ENCODE data around the gene CHMP3. TPM values are rescaled to one million over a fixed set of nuclear protein-coding genes. Genes with fewer than 3 reads are reported as not detected.

The CHMP3 gene
- total and polyA plus RNA-seq, 2 donors from 2014 or later = 123 to 162 TPM

DNA sequence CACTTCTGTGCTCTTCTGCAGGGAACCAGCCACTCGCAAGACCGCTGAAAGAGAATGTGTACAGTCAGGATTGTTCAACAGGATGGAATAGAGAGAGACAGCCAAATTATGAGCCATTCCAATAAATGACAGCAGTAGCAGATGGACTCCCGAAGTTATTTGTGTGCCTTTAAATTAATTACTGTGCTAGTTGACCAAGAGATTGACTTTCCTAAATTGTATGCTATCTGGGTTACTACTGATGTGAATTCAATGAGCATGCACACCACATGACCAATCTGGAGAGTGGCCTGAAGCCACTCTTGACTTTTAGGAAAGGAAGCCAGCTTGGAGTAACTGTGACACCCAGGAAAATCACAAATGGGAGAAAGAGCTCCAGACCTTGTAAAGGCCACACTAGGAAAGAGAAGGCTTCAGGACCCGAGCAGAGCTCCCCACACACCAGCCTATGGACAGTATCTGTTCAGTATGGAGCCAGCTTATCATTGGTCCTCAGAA lies 52.8 kb downstream of the CHMP3 start:
- intact Hi-C loops (cut with DNase I) = no loop called here
- Histone ChIP-seq H3K9me3 (ENCODE audit: control insufficient read depth in 2 of 3, insufficient read depth in 1 of 3, low read length in 3 of 3) (no peaks in the 10 kb centered on the region), H3K4me3 (ENCODE audit: low read length in 3 of 3) (no peak overlapping the region), H3K27ac (ENCODE audit: low read depth in 2 of 2, low read length in 2 of 2) (no peak overlapping the region), H3K9ac (ENCODE audit: low read length in 3 of 3) (no peak overlapping the region), H3K27me3 (ENCODE audit: control insufficient read depth, insufficient read depth, low read length) (no peaks in the 10 kb centered on the region), H3K4me1 (ENCODE audit: control insufficient read depth in 2 of 3, insufficient read depth in 2 of 3, low read depth in 1 of 3, low read length in 3 of 3) (no peaks in the 10 kb centered on the region), H3K36me3 (ENCODE audit: control insufficient read depth in 2 of 3, insufficient read depth in 3 of 3, low read length in 3 of 3) (peaks cover 0 to 30% (median 17%) of the 10 kb centered on the region in 3 donors)
- DNase-seq = no peak
- TF ChIP-seq, protein P1, sequence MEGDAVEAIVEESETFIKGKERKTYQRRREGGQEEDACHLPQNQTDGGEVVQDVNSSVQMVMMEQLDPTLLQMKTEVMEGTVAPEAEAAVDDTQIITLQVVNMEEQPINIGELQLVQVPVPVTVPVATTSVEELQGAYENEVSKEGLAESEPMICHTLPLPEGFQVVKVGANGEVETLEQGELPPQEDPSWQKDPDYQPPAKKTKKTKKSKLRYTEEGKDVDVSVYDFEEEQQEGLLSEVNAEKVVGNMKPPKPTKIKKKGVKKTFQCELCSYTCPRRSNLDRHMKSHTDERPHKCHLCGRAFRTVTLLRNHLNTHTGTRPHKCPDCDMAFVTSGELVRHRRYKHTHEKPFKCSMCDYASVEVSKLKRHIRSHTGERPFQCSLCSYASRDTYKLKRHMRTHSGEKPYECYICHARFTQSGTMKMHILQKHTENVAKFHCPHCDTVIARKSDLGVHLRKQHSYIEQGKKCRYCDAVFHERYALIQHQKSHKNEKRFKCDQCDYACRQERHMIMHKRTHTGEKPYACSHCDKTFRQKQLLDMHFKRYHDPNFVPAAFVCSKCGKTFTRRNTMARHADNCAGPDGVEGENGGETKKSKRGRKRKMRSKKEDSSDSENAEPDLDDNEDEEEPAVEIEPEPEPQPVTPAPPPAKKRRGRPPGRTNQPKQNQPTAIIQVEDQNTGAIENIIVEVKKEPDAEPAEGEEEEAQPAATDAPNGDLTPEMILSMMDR (IDR thresholded peaks at IDR 0.05; ENCODE audit: borderline replicate concordance, extremely low read depth, insufficient read depth) = no peak
- no peak for FAIRE-seq

DNA sequence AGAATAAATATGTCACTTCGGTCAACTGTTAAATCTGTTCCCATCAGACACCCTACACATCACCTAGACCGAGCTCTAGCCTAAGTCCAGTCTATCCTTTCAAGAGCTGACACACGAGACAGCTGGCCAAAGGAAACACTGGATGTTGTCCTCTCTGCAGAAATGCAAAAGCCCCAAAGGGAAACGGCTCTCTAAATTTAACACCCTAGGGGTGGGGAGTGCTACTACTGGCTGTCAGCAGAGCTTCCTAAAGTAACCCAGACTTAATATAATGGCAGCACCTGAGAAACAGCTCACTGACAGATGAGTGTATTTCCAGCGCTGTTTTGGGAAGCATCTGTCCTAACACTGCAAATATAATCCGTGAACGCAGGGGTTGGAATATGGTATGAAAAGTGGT lies 55.6 kb downstream of the CHMP3 start:
- Histone ChIP-seq H3K27me3 (ENCODE audit: control insufficient read depth, insufficient read depth, low read length) (no peaks in the 10 kb centered on the region), H3K4me1 (ENCODE audit: control insufficient read depth in 2 of 3, insufficient read depth in 2 of 3, low read depth in 1 of 3, low read length in 3 of 3) (no peaks in the 10 kb centered on the region), H3K27ac (ENCODE audit: low read depth in 2 of 2, low read length in 2 of 2) (no peak overlapping the region), H3K9me3 (ENCODE audit: control insufficient read depth in 2 of 3, insufficient read depth in 1 of 3, low read length in 3 of 3) (no peaks in the 10 kb centered on the region), H3K9ac (ENCODE audit: low read length in 3 of 3) (no peak overlapping the region), H3K36me3 (ENCODE audit: control insufficient read depth in 2 of 3, insufficient read depth in 3 of 3, low read length in 3 of 3) (peaks cover 0 to 39% (median 24%) of the 10 kb centered on the region in 3 donors), H3K4me3 (ENCODE audit: low read length in 3 of 3) (no peak overlapping the region)
- intact Hi-C loops (cut with DNase I) = no loop called here
- DNase-seq (no peak), FAIRE-seq (no peak)
- TF ChIP-seq, protein P1 (IDR thresholded peaks at IDR 0.05; ENCODE audit: borderline replicate concordance, extremely low read depth, insufficient read depth) = no peak

DNA sequence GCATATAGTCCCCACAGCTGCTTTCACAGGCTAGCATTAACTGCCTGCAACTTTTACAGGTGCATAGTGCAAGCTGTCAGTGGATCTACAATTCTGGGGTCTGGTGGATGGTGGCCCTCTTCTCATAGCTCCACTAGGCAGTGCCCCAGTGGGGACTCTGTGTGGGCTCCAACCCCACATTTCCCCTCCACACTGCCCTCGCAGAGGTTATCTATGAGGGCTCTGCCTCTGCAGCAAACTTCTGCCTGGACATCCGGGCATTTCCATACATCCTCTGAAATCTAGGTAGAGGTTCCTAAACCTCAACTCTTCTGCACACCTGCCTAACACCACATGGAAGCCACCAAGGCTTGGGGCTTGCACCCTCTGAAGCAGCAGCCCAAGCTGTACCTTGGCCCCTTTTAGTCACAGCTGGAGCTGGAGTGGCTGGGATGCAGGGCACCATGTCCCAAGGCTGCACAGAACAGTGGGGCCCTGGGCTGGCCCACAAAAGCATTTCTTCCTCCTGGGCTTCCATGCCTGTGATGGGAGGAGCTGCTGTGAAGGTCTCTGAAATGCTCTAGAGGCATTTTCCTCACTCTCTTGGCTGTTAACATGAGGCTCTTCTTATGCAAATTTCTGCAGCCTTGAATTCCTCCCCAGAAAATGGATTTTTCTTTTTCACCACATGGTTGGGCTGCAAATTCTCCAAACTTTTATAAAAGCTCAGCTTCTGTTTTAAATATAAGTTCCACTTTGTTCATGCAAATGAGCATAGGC lies 62.7 kb downstream of the CHMP3 start:
- no peak overlapping the region for H3K9ac ChIP-seq (ENCODE audit: low read length in 3 of 3)
- intact Hi-C loops (cut with DNase I) = no loop called here
- no peak overlapping the region for H3K4me3 ChIP-seq (ENCODE audit: low read length in 3 of 3)
- no peak overlapping the region for H3K27ac ChIP-seq (ENCODE audit: low read depth in 2 of 2, low read length in 2 of 2)
- no peaks in the 10 kb centered on the region for H3K27me3 ChIP-seq (ENCODE audit: control insufficient read depth, insufficient read depth, low read length)
- H3K36me3 ChIP-seq (ENCODE audit: control insufficient read depth in 2 of 3, insufficient read depth in 3 of 3, low read length in 3 of 3) = peaks cover 2 to 26% (median 15%) of the 10 kb centered on the region in 3 donors
- H3K4me1 ChIP-seq (ENCODE audit: control insufficient read depth in 2 of 3, insufficient read depth in 2 of 3, low read depth in 1 of 3, low read length in 3 of 3) = no peaks in the 10 kb centered on the region
- no peak for DNase-seq
- FAIRE-seq = no peak
- H3K9me3 ChIP-seq (ENCODE audit: control insufficient read depth in 2 of 3, insufficient read depth in 1 of 3, low read length in 3 of 3) = no peaks in the 10 kb centered on the region
- TF ChIP-seq, protein P1 (IDR thresholded peaks at IDR 0.05; ENCODE audit: borderline replicate concordance, extremely low read depth, insufficient read depth) = no peak

Data from kidney (tissue), 14 donors.